Activated CD8-positive, alpha-beta memory T cell treated with anti-CD3 and anti-CD28 coated beads, Interleukin-2, amount 50 U/mL, for 1 hour (primary cell): ENCODE measurements around the gene GLYATL3.

Experiments used
- DNase-seq: peaks from one replicate; pipeline ENCODE4 v3.0.0-alpha.2; 2020; ENCODE audit errors: extremely low read depth

Gene GLYATL3

GRCh38 chr6:49514571-49515484, 15.1 kb downstream of the GLYATL3 start:
- DNase-seq = no peak

GRCh38 chr6:49515485-49516146, 15.9 kb downstream of the GLYATL3 start:
- DNase-seq = no peak

- no peak for DNase-seq
Measured at GRCh38 chr6:49516147-49516505, 16.4 kb downstream of the GLYATL3 start.

- no peak for DNase-seq
Measured at GRCh38 chr6:49517919-49518318, 18.2 kb downstream of the GLYATL3 start.

GRCh38 chr6:49519660-49520059, 19.9 kb downstream of the GLYATL3 start:
- DNase-seq = no peak

- no peak for DNase-seq
Measured at GRCh38 chr6:49522710-49523593, 23.2 kb downstream of the GLYATL3 start.

GRCh38 chr6:49523901-49524300, 24.2 kb downstream of the GLYATL3 start:
- no peak for DNase-seq

- no peak for DNase-seq
Measured at GRCh38 chr6:49524541-49524940, 24.8 kb downstream of the GLYATL3 start.

GRCh38 chr6:49526598-49526997, 26.9 kb downstream of the GLYATL3 start:
- DNase-seq = no peak

GRCh38 chr6:49527320-49527719, 27.6 kb downstream of the GLYATL3 start:
- no peak for DNase-seq

- DNase-seq = no peak
Measured at GRCh38 chr6:49528571-49528970, 28.8 kb downstream of the GLYATL3 start.

GRCh38 chr6:49530141-49530776, 30.5 kb downstream of the GLYATL3 start:
- no peak for DNase-seq

GRCh38 chr6:49531774-49532569, 32.2 kb downstream of the GLYATL3 start:
- DNase-seq = no peak

GRCh38 chr6:49535795-49536194, 36.1 kb downstream of the GLYATL3 start:
- DNase-seq = no peak

GRCh38 chr6:49539102-49539501, 39.4 kb downstream of the GLYATL3 start:
- no peak for DNase-seq

- DNase-seq = no peak
Measured at GRCh38 chr6:49540614-49541013, 40.9 kb downstream of the GLYATL3 start.

GRCh38 chr6:49541210-49541724, 41.5 kb downstream of the GLYATL3 start:
- no peak for DNase-seq

GRCh38 chr6:49541936-49542335, 42.2 kb downstream of the GLYATL3 start:
- DNase-seq = no peak

GRCh38 chr6:49543087-49543858, 43.5 kb downstream of the GLYATL3 start:
- DNase-seq = no peak

- DNase-seq = no peak
Measured at GRCh38 chr6:49546331-49546730, 46.6 kb downstream of the GLYATL3 start.
